ENCODE measurements around the gene CFHR5. TPM values are rescaled to one million over a fixed set of nuclear protein-coding genes. Genes with fewer than 3 reads are reported as not detected.
"Not testable (repeated sequence)": the region's sequence is repeated elsewhere in the genome, so short reads cannot be mapped to it uniquely, and the experiment has no call there.

Gene CFHR5
- total RNA-seq, 2 experiments from 2014 or later = not detected

DNA sequence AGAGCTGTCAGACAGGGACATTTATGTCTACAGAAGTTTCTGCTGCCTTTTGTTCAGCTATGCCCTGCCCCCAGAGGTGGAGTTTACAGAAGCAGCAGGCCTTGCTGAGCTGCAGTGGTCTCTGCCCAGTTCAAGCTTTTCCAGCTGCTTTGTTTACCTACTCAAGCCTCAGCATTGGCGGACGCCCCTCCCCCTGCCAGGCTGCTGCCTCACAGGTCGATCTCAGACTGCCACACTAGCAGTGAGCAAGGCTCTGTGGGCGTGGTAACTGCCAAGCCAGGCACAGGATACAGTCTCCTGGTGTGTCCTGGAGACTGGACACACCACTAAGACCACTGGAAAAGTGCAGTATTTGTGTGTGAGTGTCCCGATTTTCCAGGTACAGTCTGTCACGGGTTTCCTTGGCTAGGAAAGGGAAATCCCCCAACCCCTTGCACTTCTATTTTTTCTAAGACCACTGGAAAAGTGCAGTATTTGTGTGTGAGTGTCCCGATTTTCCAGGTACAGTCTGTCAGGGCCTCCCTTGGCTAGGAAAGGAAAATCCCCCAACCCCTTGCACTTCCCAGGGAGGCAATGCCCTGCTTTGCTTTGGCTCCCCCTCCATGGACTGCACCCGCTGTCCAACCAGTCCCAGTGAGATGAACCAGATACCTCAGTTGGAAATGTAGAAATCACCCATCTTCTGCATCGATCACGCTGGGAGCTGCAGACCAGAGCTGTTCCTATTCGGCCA lies 14.7 kb downstream of the CFHR5 start:
- DNase-seq; H3K36me3 Mint-ChIP-seq (ENCODE audit: low read depth); H3K4me3 Mint-ChIP-seq; CTCF ChIA-PET; H3K27ac Mint-ChIP-seq; H3K27me3 Mint-ChIP-seq; H3K4me1 Mint-ChIP-seq; H3K9me3 Mint-ChIP-seq; POLR2A ChIA-PET: not testable (repeated sequence)

- no peaks in the 10 kb centered on the region for H3K9me3 Mint-ChIP-seq
- no peaks in the 10 kb centered on the region for H3K36me3 Mint-ChIP-seq (ENCODE audit: low read depth)
- H3K27me3 Mint-ChIP-seq = no peaks in the 10 kb centered on the region
- no peak overlapping the region for H3K4me3 Mint-ChIP-seq
- no peak overlapping the region for H3K27ac Mint-ChIP-seq
- ChIA-PET POLR2A (no interaction called here), CTCF (no interaction called here)
- no peaks in the 10 kb centered on the region for H3K4me1 Mint-ChIP-seq
- no peak for DNase-seq
Observed at GRCh38 chr1:196993916-196994315, 16.6 kb downstream of the CFHR5 start.

- POLR2A ChIA-PET = no interaction called here
- H3K4me1 Mint-ChIP-seq = no peaks in the 10 kb centered on the region
- no peak for DNase-seq
- H3K36me3 Mint-ChIP-seq (ENCODE audit: low read depth) = no peaks in the 10 kb centered on the region
- no peak overlapping the region for H3K4me3 Mint-ChIP-seq
- CTCF ChIA-PET = no interaction called here
- no peaks in the 10 kb centered on the region for H3K27me3 Mint-ChIP-seq
- no peak overlapping the region for H3K27ac Mint-ChIP-seq
- H3K9me3 Mint-ChIP-seq = no peaks in the 10 kb centered on the region
Observed at GRCh38 chr1:196997423-196997822, 20.1 kb downstream of the CFHR5 start.

DNA sequence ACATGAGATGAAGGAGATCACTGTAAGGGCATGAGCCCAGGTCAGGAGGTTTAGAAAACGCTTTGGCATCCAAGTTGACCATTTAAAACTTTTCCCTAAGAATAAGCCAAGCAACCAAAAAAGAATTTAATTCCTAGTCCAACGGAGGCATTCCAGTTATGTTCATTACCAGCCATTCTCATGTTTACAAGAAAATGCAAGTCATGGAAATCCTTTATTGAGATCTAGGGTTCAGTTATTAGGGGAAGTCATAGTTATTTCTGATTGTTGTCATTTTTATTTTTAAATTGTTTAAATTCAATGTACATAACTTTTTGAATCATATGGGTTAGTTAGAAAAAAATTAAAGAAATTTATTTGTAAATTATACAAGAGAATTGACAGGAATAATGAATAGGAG lies 24.5 kb downstream of the CFHR5 start:
- Mint-ChIP-seq H3K27ac (no peak overlapping the region), H3K9me3 (no peaks in the 10 kb centered on the region), H3K4me3 (no peak overlapping the region), H3K36me3 (ENCODE audit: low read depth) (no peaks in the 10 kb centered on the region), H3K27me3 (no peaks in the 10 kb centered on the region), H3K4me1 (no peaks in the 10 kb centered on the region)
- CTCF ChIA-PET = no interaction called here
- POLR2A ChIA-PET = no interaction called here
- no peak for DNase-seq

GRCh38 chr1:197003132-197003531 lies 25.8 kb downstream of the CFHR5 start:
- H3K4me1 Mint-ChIP-seq = no peaks in the 10 kb centered on the region
- ChIA-PET CTCF (no interaction called here), POLR2A (no interaction called here)
- no peaks in the 10 kb centered on the region for H3K36me3 Mint-ChIP-seq (ENCODE audit: low read depth)
- H3K27ac Mint-ChIP-seq = no peak overlapping the region
- H3K9me3 Mint-ChIP-seq = no peaks in the 10 kb centered on the region
- DNase-seq = no peak
- H3K27me3 Mint-ChIP-seq = no peaks in the 10 kb centered on the region
- no peak overlapping the region for H3K4me3 Mint-ChIP-seq

GRCh38 chr1:197008861-197009260 lies 31.5 kb downstream of the CFHR5 start:
- H3K27ac Mint-ChIP-seq = no peak overlapping the region
- POLR2A ChIA-PET = no interaction called here
- peaks cover 3% of the 10 kb centered on the region for H3K9me3 Mint-ChIP-seq
- no peaks in the 10 kb centered on the region for H3K4me1 Mint-ChIP-seq
- H3K36me3 Mint-ChIP-seq (ENCODE audit: low read depth) = no peaks in the 10 kb centered on the region
- H3K27me3 Mint-ChIP-seq = no peaks in the 10 kb centered on the region
- CTCF ChIA-PET = no interaction called here
- H3K4me3 Mint-ChIP-seq = no peak overlapping the region
- no peak for DNase-seq

DNA sequence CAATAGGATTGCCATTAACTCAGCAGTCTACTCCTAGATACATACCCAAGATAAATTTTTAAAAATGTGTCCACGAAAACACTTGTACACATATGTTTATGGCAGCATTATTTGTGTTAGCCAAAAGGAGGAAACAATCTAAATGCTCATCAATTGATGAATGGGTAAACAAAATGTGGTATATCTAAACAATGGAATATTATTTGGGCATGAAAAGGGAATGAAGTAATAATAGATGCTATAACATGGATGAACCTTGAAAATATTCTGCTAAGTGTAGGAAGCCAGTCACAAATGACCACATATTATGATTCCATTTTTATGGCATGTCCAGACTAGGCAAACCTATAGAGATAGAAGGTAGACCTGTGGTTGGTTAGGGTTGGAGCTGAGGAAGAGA lies 34.3 kb downstream of the CFHR5 start:
- ChIA-PET POLR2A (no interaction called here), CTCF (no interaction called here)
- no peak overlapping the region for H3K4me3 Mint-ChIP-seq
- H3K27ac Mint-ChIP-seq = no peak overlapping the region
- peaks cover 3% of the 10 kb centered on the region for H3K9me3 Mint-ChIP-seq
- no peaks in the 10 kb centered on the region for H3K36me3 Mint-ChIP-seq (ENCODE audit: low read depth)
- no peak for DNase-seq
- H3K27me3 Mint-ChIP-seq = no peaks in the 10 kb centered on the region
- H3K4me1 Mint-ChIP-seq = no peaks in the 10 kb centered on the region

- Mint-ChIP-seq H3K9me3 (peaks cover 3% of the 10 kb centered on the region), H3K36me3 (ENCODE audit: low read depth) (no peaks in the 10 kb centered on the region), H3K4me3 (no peak overlapping the region), H3K27me3 (no peaks in the 10 kb centered on the region), H3K27ac (no peak overlapping the region), H3K4me1 (no peaks in the 10 kb centered on the region)
- no peak for DNase-seq
- ChIA-PET CTCF (no interaction called here), POLR2A (no interaction called here)
Observed at GRCh38 chr1:197013234-197013633, 35.9 kb downstream of the CFHR5 start.

- POLR2A ChIA-PET = no interaction called here
- CTCF ChIA-PET = no interaction called here
- Mint-ChIP-seq H3K27me3 (no peaks in the 10 kb centered on the region), H3K27ac (no peak overlapping the region), H3K36me3 (ENCODE audit: low read depth) (no peaks in the 10 kb centered on the region), H3K4me3 (no peak overlapping the region), H3K4me1 (no peaks in the 10 kb centered on the region), H3K9me3 (peaks cover 2% of the 10 kb centered on the region)
- DNase-seq = no peak
Observed at GRCh38 chr1:197016751-197017150, 39.4 kb downstream of the CFHR5 start.

DNA sequence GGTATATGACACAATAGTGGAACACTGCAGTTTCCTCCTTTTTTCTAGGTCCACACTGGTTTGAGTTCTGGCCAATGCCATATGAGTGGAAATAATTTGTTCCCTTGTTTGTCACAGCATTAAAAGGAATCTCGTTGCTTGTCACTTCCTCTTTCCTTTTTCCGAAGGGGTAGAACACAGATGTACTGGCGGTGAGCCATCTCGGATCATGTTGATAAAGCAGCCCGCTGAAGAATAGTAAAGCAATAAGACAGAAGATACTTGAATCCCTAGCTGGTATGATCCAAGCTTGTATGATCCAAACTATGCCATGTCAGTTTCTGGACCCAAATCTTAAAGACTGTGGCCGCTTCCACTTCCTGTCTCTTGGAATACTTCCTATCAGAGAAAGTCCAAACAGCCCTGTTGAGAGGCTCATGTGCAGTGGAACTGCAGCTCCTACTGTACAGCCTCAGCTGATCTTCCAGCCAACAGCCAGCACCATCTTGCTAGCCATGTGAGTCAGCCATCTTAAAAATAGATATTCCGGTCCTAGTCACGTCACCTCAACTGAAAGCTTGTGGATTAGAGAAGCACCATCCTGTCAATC lies 40.3 kb downstream of the CFHR5 start:
- H3K36me3 Mint-ChIP-seq (ENCODE audit: low read depth) = no peaks in the 10 kb centered on the region
- no peaks in the 10 kb centered on the region for H3K4me1 Mint-ChIP-seq
- no peak for DNase-seq
- no peak overlapping the region for H3K4me3 Mint-ChIP-seq
- no peaks in the 10 kb centered on the region for H3K9me3 Mint-ChIP-seq
- POLR2A ChIA-PET = no interaction called here
- H3K27ac Mint-ChIP-seq = no peak overlapping the region
- CTCF ChIA-PET = no interaction called here
- H3K27me3 Mint-ChIP-seq = no peaks in the 10 kb centered on the region

DNA sequence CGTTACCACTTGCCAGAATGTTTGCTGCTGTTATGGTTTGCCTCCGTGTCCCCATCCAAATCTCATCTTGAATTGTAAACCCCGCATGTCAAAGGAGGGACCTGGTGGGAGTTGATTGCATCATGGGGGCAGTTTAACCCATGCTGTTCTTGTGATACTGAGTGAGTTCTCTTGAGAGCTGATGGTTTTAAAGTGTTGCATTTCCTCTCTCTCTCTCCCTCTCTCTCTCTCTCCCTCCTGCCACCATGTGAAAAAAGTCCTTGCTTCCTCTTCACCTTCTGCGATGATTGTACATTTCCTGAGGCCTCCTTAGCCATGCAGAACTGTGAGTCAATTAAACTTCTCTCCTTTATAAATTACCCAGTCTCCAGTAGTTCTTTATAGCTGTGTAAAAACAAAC lies 44.4 kb downstream of the CFHR5 start:
- ChIA-PET POLR2A (no interaction called here), CTCF (no interaction called here)
- H3K36me3 Mint-ChIP-seq (ENCODE audit: low read depth) = no peaks in the 10 kb centered on the region
- H3K4me3 Mint-ChIP-seq = no peak overlapping the region
- DNase-seq = no peak
- no peaks in the 10 kb centered on the region for H3K9me3 Mint-ChIP-seq
- H3K4me1 Mint-ChIP-seq = no peaks in the 10 kb centered on the region
- H3K27ac Mint-ChIP-seq = no peak overlapping the region
- H3K27me3 Mint-ChIP-seq = no peaks in the 10 kb centered on the region

DNA sequence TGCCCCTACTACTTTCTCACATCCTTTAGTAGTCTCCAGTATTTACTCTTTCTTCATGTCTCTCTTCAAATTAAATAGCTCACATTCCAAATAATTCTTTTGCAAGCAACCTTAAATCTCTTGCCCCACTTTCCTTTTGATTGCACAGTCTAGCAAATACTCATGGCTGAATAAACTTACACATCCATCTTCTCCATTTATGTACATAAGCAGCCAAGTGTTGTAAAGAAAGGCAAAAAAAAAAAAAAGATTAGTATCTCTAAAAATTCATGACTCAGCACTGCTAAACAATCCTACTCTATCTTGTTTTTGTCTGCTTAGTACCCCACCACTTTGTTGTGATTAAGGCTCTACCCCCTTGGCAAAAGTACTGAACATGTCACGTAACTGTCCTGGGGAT lies 47.1 kb downstream of the CFHR5 start:
- H3K27ac Mint-ChIP-seq = no peak overlapping the region
- no peaks in the 10 kb centered on the region for H3K4me1 Mint-ChIP-seq
- no peaks in the 10 kb centered on the region for H3K36me3 Mint-ChIP-seq (ENCODE audit: low read depth)
- ChIA-PET CTCF (no interaction called here), POLR2A (no interaction called here)
- H3K27me3 Mint-ChIP-seq = no peaks in the 10 kb centered on the region
- no peak overlapping the region for H3K4me3 Mint-ChIP-seq
- no peak for DNase-seq
- H3K9me3 Mint-ChIP-seq = no peaks in the 10 kb centered on the region

- Mint-ChIP-seq H3K9me3 (no peaks in the 10 kb centered on the region), H3K27ac (no peak overlapping the region), H3K27me3 (no peaks in the 10 kb centered on the region), H3K4me1 (no peaks in the 10 kb centered on the region), H3K4me3 (no peak overlapping the region), H3K36me3 (ENCODE audit: low read depth) (no peaks in the 10 kb centered on the region)
- POLR2A ChIA-PET = no interaction called here
- no peak for DNase-seq
- CTCF ChIA-PET = no interaction called here
Observed at GRCh38 chr1:197027359-197027758, 50.0 kb downstream of the CFHR5 start.

- ChIA-PET POLR2A (no interaction called here), CTCF (no interaction called here)
- Mint-ChIP-seq H3K4me3 (no peak overlapping the region), H3K27ac (no peak overlapping the region), H3K36me3 (ENCODE audit: low read depth) (no peaks in the 10 kb centered on the region), H3K4me1 (no peaks in the 10 kb centered on the region), H3K27me3 (peaks cover 2% of the 10 kb centered on the region), H3K9me3 (no peaks in the 10 kb centered on the region)
- no peak for DNase-seq
Observed at GRCh38 chr1:197029749-197030148, 52.4 kb downstream of the CFHR5 start.
